Iris pigment epithelial cell (primary cell): Measurements from ENCODE around the gene HAP1.

Source experiments
- DNase-seq: peaks from one replicate; pipeline ENCODE4 v3.0.0-alpha.2; 2011; ENCODE audit warnings: low read depth

The HAP1 gene

DNA sequence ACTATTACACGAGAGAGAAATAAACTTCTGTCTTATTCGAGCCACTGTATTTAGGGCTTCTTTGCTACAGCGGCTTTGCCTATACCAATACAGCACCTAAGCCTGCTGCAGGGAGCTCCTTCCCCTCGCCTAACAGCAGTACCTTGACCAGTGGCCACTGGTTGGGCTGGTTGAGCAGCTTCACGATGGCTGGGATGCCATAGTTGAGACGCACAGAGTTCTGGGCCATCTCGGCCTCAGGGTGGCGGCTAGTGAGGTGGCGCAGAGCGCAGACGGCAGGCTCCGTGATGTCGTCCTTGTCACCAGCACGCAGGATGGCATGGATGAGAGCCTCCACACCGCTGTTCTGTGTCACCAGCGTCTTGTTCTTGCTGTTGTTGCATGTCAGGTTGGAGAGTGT is 28.4 kb upstream of the HAP1 start:
- no peak for DNase-seq

DNA sequence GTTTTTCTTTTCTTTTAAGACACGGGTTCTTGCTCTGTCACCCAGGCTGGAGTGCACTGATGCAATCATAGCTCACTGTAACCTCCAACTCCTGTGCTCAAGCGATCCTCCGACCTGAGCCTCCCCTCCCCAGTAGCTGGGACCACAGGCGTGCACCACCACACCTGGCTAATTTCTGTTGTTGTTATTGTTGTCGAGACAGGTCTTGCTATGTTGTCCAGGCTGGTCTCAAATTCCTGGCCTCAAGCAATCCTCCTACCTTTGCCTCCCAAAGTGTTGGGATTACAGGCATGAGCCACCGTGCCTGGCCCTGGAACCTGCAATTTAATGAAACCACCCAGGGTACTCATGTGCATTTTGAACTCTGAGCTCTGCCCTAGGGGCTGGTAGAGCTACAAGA is 27.9 kb upstream of the HAP1 start:
- no peak for DNase-seq

DNA sequence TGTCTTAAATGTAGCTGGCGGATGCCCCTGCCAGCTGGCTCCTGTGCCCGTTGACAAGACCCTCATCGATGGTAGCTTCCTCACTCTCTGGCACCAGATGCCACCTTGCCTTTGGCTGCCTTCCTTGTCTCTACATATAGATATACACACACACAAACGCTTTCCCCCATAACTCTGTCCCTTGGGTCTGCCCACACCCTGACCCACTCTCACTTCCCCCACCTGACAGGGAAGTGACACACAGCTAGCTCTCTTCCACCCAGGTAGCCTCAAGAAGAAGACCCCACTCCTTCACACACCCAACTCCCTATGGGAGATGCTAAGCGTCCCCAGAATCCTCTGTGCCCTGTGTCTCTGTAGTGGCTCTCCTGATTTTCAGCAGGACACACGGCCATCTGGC is 26.4 kb upstream of the HAP1 start:
- no peak for DNase-seq

DNA sequence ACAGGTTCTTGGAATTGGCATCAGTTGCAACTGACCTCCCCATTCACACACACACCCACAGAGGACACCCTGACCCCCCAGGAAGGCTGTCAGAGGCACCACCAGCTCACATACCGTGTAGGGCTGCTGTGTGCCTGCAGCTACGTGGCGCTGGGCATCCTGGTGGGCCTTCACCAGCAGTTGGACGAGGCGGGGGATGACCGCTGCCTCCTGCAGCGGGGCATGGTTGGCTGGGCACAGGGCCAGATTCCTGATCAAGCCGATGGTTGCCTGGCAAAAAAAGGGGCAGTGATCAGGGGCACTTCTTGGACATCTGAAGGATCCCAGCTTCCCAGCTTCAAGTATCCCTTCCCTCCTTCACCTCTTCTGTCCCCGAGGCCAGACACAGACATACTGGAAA is 24.2 kb upstream of the HAP1 start:
- DNase-seq: no peak

DNA sequence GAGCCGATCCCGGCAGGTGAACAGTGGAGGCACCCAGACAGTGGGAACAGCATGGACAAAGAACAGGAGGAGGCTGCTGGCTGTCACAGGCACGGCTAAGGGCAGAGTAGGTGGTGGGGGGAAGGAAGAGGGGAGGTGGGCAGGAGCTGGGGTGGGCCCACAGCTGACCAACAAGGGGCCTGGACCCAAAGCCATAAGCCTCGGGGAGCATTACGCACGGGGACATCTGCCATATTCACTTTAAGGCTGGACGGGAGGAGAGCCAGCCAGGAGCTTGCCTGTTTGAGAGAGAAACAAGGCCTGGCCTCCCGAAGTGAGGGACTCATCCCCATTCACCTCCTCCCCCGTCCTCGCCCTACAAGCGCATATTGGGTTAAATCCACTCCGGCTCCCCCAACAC is 19.6 kb upstream of the HAP1 start:
- DNase-seq: no peak

DNA sequence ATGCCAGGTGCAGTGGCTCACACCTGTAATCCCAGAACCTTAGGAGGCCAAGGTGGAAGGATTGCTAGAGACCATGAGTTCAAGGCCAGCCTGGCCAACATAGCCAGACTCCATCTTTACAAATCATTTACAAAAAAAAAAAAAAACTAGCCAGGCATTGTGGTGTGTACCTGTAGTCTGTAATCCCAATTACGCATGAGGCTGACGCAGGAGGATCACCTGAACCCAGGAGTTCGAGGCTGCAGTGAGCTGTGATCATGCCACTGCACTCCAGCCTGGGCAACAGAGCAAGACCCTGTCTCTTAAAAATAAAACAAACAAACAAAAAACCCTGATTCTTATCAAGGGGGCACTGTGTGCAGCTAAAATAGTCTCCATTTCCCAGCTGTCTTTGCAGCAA is 16.8 kb upstream of the HAP1 start:
- no peak for DNase-seq

DNA sequence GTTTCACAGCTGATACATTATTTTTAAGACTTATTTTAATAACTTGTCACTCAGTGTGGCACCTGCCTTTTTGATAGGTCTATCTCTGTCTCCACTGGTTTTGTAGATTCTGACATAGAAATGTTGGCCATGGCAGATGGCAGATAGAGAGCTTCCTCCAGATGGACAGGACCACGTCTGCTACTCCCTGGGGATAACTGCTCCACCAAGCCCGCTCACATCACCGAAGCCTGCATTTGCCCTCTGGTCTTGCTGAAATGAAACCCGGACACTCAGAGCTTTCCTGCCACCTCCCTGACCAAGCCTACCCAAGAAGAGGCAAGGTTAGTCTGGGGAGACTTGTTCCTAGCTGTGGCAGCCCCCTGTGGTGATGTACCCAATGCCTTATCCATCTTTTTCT is 16.4 kb upstream of the HAP1 start:
- no peak for DNase-seq

DNA sequence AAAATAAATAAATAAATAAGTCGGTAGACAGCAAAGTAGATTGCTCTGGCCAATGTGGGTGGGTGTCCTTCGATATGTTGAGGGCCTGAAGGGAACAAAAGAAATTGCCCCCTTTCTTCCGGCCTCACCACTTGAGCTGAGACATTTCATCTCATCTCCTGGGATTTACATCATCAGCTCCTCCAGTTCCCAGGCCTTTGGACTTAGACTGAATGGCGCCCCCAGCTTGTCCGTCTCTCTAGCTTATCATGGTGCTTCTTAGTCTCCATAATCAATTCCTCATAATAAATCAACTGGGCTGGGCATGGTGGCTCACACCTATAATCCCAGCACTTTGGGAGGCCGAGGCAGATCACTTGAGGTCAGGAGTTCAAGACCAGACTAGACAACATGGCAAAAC is 13.8 kb upstream of the HAP1 start:
- DNase-seq: no peak

DNA sequence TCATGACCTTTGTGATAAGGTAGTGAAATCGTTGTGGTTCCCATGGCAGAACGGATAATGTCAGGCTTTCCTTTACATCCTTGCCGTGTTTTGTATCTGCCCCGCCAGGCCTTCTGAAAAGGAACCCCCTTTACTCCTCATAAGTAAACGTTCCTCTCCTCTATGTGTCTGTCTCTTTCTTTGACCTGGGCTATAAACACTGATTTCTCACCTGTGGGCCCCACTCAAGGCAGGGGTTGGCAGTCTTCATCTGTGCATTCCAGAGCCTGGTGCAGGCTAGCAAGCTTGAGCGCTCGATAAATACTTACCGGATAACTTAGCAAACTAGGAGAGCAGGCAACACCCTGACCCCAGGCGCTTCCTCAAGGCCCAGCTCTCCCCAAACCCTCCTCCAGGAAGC is 7.3 kb upstream of the HAP1 start:
- DNase-seq: no peak

DNA sequence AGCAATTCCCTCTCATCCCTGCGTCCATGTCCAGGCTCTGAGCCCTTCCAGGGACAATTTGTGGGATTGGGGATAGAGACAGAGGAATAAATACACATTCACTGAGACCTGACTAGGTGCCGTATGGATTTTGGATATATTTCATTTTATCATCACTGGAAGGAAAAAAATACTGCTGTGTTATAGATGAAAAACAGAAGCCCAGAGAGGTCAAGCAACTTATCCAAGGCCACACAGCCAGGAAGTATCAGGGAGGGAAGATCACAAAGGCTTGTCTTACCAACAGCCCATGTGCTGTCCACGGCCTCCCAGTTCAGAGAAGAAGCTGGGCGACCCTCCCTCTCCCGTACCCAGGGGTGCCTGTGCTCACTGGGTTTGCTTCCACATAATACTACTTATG is 6.1 kb upstream of the HAP1 start:
- DNase-seq: no peak

DNA sequence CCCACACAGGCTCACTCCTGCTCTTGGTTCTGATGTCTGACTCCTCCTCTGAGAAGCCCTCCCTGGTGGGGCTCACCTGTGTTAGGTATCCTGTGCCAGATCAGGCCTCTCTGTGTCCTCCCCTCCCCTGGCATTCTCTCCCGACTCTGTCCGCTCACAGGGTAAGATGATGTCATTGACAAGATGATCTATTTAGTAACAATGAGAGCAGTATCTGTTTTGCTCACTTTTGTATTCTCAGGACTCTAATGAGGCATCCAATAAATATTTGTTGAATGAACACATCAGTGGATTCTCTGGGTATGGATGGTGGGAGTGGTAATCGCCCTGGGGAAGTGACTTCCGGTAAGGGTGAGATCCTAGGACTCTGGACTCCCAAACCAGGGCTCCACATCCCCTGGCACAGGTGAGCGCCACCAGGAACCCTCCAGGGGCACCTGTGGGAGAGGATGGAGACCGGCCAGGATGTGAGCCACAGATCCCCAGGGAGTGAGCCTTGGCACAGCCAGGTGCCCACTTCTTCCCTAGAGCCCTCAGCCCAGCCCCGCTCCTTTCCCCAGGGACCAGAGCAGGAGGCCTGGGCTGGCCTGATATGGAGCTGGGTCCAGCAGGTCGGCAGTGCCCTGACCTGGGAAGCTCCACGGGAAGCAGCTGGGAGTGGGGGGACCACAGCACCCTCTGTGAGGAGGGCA is 5.4 kb upstream of the HAP1 start:
- DNase-seq: peak; percentile 8

DNA sequence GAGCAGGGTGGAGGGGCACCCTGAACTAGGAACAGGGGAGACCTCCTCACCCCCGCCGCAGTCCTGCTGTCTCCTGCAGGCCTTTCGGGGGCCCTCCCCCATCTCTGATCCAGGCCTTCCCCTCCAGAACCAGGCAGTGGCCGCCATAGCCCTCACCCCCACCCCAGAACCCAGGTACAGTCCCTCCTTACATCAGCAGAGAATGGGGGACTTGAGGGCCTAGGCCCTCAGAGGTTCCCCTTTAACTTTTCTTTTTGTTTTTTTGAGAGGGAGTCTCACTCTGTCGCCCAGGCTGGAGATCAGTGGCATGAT is 4.3 kb upstream of the HAP1 start:
- DNase-seq: no peak

DNA sequence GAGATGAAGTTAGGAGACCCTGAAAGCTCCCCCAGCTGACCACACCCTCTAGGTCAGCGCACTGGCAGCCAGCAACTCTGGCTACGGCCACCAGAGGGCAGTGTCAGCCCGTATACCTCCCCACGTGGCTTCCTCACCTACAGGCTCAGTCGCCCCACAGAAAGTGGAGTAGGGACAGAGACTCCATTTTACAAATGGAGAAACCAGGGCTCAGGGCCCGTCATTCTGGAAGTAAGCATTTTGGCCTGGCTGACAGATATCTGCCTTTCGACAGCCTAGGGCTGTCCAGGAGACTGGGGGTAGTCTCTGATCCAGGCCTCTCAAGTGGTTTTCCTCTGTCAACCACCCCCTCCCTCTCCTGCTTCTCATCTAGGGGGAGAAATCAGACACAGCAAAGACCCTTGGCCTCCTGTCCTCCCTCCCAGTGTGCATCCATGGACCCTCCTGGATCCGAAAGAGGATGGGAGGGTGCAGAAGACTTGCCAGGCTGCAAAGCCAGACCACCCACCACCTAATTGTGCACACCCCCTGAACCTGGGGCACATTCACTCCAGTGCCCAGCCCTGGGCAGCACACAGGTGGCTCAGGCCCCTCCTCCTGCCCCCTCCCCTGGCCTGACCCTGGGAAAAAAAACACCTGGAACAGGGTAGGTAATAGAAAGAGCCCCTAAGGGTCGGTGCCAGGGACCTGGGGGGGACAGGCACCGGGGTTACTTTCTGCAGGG is 3.8 kb upstream of the HAP1 start:
- peak; percentile 54 for DNase-seq

DNA sequence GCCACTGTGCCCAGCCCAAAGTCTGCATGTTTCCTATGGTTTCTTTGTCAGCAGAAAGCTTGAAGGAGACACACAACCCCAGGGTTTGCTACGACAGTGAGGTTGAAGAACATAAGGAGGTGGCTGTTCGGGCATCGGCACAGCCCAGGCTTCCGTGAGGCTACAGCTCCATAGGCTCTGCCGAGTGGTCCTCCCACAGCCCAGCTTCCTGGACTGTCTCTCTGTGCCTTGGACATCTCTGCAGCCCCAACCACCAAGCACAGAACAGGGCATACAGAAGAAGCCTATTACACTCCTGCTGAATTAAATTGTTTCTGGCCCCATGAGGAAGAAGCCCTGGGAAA is 3.2 kb upstream of the HAP1 start:
- no peak for DNase-seq

DNA sequence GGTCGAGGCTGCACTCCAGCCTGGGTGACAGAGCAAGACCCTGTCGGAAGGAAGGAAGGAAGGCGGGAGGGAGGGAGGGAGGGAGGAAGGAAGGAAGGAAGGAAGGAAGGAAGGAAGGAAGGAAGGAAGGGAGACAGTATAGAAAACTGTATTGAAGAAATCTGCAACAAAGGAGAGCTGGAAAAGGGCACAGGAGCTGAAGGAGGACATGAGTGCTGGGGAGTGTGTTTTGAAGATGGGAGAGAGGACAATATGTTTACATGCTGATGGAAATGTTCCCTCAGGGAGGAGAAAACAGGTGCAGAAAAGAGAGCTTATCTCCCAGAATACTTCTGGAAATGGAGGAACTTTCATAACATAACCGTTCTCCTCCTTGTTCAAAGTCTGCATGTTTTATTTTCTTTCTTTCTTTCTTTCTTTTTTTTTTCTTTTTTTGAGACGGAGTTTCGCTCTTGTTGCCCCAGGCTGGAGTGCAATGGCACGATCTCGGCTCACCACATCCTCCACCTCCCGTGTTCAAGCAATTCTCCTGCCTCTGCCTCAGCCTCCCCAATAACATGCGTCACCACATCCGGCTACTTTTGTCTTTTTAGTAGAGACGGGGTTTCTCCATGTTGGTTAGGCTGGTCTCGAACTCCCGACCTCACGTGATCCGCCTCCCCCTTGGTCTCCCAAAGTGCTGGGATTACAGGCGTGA is 2.7 kb upstream of the HAP1 start:
- no peak for DNase-seq

DNA sequence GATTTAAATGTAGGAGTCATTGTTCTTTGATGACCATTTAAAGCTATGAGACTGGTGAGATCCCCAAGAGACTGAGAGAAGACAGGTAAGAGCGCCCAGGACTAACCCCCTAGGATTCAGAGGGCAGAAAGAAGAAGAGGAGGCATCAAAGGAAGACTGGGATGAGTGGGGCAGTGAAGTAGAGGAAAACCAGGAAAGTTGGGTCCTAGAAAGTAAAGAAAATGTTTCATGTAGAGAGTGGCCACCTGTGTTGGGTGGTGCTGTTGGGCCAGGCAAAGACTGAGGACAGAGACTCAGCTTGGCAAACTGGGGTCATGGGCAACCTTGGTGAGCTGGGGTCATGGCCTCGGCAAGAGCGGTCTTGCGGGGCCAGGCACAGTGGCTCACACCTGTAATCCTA is 1.3 kb upstream of the HAP1 start:
- no peak for DNase-seq

DNA sequence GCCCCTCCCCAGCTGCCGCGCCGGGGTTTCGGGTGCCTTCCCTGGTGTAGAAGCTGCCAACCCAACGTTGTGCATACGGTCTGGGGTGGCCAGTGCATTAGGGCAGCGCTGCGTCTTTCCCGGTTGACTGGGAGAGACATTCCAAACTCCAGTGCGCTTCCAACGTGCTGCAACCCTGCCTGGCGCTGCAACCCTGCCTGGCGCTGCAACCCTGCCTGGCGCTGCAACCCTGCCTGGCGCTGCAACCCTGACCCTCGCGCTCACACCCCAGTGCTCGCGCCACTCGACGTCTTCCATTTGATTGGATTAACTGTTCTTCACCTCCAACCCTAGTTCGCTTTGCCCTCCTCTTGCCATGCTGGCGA is 488 bp upstream of the HAP1 start:
- no peak for DNase-seq

DNA sequence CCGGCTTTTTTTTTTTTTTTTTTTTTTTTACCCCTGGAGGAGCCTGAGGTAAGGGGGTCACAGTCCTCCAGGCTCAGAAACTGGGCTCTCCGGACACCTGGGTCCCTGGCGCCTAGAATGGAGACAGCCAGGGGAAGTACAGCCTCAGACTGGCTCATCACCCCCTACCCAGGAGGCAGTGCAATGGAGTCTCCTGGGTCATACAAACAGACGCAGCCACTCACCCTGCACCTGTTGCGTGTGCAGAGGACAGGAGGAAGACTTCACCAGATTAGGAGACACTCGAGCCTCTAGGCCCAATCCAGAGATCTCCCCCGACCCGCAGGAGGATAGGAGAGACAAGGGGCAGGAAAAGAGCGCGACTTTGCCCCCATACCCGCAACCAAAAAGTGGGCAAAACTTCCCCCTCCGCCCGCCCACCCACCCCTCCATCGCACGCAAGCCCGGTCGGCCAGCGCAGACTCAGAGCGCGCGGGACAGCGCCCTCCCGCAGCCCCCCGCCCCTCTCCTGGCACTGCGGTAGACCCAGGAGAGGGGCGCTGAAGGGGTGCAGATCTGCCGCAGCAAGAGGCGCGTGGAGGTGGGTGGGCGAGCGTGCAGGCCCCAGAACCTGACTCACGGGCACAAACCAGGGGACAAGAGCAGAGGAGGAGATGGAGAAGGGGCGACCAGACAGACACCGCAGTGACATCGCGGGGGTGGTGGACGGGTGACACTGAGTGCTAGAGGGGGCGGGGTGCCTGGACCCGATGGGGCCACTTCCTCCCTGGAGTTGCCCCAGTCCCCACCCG is 900 bp downstream of the HAP1 start:
- DNase-seq: no peak

DNA sequence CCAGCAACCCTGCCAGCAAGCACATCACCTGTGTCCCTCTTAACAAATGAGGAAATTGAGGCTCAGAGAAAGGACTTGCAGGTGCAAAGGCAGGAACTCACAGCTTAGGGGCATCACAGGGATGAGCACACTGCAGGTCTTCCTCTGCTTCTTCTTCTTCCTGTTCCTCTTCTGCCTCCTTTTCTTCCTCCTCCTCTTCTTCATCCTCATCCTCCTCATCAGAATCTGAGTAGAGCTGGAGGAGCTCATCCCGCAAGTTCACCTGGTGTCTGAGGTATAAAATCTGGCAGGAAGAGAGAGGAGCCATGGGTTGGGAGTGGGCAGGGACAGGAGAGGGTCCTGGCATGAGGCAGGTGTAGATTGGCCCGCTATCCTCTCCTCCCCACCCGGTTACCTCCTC is 2.6 kb downstream of the HAP1 start:
- no peak for DNase-seq

DNA sequence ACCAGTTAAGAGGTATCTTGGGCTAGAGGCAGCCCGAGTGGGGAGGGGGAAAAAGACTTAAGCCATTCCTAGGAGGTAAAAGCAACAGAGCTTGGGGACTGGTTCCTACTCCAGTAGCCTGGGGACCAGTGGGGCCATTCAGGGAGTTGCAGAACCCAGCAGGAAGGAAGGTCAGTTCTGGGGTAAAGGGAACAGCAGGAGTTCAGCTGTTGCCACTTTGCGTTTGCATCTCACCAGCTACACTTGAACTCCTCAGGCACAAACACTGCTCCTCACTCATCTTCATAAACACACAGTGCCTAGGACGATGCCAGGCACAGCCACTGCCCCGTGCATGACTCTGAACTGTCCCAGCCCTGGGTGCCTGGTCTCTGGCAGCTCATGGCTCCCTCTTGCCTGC is 4.0 kb downstream of the HAP1 start:
- no peak for DNase-seq

DNA sequence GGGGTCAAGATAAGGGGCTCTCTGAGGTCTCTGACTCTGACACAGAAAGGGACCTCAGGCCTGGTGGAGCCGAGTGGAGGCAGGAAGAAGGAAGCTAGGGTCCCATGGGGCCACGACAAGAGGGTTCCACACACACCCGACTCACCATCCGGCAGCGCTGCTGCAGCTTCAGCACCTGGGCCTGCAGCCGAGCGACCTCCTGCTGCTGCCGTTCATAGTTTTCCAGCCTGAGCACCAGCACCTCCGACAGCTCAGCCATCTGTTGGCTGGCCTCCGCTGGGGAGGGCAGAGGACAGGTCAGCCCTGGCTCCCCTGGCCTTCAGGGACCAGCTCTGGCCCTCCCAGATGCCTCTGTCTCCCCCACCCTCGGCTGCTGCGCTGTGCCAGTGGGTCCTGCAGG is 6.4 kb downstream of the HAP1 start:
- DNase-seq: no peak

DNA sequence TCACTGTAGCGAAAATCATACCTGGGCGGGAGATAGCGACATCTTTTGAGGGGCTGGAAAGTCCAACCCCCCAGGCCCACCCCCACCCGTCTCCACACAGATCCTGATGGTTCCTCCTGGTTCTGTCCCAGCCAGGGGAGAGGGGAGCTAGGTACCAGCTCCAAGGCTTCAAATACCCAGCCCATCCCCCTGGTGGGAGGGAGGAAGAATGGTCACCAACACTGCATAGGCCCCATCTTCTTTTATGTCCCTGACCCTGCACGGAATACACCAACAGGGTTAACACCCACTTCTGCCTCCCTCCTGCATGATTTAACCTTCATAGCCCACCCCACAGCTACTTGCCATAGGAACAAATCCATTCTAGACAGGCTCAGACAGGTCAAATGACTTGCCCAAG is 9.3 kb downstream of the HAP1 start:
- DNase-seq: no peak

DNA sequence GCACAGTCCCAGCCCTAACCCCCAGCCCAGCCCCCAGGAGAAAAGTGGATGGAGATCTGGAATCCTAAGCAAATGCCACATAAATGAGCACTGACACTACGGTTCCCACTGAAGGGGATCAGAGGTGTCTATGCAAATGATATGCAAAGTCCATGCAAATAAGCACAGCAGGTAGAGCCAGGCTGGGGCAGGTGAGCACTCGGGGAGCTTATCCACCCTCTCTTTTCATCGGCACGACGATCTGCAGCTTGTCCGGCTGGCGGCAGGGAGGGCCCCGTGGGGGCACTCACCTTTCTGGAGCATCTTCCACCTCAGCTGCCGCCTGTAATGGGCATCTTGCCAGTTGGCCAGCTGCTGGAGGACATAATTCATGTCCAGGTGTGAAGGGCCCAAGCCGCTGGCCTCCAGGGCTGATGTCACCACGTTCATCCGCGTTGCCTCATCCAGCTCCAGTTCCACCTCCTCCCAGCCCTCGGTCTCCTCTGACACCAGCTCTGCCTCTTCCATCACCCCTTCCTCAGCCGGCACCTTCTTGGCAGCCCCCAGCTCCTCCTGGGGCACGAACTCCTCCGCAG is 9.9 kb downstream of the HAP1 start:
- DNase-seq: no peak
